HG03103 (cell line): ENCODE measurements around the gene STK11IP.

Experiments used
- ATAC-seq: cut with Tn5 transposase; IDR thresholded peaks from one replicate; pipeline ENCODE4 v1.9.1; 2021; ENCODE audit warnings: low read depth; ENCODE audit not compliant: unreplicated experiment

Gene STK11IP

DNA sequence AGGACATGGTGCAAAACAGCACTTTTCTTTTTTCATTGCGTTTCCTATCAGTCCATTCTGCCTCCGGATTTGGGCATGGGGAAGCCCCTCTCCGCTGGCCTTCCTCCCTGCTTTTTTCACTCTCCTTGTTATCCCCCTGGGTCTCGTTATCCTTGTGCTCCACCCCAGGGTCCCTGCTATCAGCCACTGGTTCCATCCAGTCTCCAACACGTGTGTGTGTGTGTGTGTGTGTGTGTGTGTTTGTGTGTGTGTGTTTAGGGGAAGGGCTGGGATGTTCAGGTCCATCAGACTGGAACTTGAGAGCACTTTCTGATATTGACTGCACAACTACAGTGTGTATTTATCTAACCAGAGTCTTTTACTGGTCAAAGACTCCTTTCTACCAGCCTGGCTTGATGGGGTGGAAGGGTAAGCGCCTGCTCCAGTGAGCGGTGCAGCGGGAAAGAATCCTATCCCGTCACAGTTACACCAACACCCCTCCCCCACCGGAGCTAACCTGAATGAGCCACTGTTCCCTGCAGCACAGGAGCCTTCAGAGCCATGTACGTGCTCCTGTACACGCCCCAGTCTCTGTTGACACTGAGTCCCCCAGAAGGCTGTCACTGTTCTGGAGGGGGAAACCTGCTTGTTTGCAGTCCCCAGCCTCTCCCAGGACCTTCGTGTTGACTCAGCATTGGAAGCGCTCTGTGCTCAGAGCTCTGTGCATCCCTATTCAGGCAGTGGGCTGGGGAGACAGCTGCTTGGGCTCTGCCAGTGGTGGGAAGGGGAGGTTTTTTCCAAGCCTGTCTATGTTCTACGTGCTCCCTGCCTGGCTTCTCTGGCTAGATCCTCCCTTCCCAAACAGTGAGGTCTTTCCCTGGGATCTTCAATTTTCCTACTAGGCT is 20.9 kb upstream of the STK11IP start:
- ATAC-seq = no peak

DNA sequence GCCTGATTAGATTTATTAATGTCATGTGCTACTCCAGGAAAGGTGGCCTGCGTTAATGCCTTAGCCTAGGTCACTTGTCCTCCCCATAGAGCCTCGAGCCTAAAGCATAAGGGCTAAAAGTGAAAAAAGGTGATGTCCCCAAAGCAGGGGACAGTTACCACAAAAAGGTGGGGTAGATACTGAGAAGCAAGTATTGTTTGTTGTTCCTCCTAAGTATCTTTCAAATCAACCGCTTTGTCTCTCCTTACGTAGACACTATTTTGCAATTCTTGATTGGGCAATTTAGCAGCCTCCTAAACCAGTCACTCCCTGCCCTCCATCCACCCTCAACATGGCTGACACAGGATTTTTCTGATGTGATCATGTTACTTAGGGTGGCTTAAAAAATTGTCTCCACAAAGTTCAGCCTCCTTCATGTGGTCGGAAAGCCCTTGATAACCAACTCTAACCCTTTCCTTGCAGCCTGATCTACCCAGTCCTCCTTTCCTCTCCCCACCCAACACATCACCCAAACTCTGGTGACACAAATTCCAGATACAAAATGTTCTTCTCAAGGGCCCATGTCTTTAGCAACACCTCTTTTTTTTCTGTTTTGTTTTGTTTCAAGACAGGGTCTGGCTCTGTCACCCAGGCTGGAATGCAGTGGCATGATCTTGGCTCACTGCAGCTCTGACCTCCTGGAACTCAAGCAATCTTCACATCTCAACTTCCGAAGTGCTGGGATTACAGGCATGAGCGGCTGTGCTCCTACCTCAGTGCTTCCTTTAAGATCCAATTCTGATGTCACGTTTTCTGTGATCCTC is 18.6 kb upstream of the STK11IP start:
- no peak for ATAC-seq

DNA sequence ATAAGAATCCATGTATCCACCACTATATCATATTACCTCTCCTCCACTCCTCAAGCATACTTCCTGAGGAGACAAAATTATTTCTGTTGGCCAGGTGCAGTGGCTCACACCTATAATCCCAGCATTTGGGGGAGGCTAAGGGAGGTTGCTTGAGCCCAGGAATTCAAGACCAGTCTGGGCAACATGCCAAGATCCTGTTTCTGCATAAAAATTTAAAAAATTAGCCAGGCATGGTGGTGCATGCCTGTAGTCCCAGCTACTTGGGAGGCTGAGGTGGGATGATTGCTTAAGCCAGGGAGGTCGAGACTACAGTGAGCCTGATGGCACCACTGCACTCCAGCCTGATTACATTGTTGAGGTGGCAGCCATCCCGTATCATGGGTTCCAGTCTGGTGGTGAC is 16.3 kb upstream of the STK11IP start:
- no peak for ATAC-seq

DNA sequence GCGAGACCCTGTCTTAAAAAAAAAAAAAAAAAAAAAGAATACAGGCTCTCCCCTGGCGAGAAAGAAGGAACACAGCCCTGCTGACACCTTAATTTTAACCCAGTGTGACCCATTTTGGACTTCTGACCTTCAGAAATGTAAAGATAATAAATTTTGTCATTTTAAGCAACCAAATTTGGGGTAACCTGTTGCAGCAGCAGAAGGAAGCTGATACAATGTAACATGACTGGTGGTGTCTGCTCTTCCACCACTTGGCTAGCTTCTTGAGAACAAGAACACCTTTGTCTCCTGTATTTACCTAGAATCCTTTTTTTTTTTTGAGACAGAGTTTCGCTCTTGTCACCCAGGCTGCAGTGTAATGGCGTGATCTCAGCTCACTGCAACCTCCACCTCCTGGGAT is 6.6 kb upstream of the STK11IP start:
- no peak for ATAC-seq

DNA sequence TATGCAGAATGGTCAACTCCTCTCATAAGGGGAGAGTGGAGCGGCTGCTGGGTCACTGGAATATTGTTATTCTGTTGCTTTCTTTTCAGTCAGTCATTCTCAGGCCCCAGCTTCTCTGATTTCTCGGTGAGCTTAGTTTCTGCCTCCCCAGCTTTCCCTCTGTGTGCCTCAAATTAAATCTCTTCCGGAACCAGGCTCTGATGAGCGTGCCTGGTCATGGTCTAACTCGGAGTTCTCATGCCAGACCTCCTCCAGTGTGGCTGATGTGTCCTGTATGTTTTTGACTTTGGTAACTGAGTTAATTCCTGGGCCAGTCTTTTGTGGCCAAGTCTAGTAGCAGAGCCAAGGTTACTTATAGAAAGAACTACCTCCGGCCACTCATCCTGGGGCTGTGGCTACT is 4.9 kb upstream of the STK11IP start:
- no peak for ATAC-seq

DNA sequence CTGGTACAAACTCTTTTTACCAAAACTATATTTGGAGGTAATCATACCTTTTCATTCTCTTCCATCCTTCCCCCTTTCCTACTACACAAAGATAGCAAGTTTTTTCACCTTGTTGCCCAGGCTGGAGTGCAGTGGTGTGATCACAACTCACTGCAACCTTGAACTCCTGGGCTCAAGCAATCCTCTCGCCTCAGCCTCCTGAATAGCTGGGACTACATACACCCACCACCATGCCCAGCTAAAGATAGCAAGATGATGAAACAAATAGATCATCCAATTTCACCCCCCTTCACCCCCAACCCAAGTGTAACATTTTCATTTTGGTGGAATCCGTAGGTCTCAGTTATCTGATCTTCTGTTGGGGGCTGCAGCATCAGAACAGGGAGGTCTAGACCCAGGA is 4.5 kb upstream of the STK11IP start:
- ATAC-seq = no peak

DNA sequence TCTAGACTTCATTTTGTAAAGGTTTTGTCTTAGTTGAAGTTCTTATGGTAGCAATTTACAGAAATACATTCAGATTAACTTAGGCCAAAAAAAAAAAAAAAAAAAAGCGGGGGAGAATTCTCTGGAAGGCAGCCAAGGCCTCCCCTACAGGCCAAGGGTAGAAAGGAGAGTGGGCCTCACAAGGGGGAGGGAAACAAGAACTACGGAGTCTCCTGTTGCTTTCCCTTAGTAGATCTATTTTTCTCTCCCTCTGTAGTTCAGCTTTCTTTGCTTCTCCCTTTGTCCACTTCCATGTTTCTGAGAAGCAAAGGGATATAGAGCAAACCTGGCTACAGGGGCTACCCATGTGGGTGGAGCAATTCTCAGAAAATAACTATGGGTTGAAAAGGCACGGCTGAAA is 2.4 kb upstream of the STK11IP start:
- no peak for ATAC-seq

DNA sequence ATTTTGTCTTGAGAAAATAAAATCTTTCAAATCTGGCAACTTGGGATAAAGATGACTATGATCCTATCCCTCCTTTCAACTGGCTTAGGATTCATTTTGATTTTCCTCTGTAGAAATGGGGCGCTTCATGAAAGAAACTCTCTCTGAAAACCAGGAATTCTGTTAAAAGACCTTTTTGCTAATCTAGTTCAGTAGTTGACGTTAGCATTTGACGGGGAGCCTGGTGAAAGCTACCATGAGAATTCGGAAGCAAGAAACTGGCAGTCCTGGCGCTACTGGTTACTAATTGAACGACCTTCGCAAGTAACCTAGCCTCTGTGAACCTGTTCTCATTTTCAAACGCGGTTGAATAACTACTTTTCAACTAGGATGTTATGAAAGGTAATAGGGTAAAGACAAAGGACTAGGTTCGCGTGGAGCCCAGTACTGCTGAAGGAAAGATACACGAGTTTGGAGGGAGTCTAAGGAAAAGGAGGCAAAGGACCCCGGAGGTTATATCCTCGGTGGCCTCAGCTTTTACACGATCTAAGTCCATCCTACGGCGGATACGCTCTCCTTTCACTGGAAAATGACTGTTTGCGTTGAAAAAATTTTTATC is 604 bp upstream of the STK11IP start:
- peak; percentile 1 for ATAC-seq

DNA sequence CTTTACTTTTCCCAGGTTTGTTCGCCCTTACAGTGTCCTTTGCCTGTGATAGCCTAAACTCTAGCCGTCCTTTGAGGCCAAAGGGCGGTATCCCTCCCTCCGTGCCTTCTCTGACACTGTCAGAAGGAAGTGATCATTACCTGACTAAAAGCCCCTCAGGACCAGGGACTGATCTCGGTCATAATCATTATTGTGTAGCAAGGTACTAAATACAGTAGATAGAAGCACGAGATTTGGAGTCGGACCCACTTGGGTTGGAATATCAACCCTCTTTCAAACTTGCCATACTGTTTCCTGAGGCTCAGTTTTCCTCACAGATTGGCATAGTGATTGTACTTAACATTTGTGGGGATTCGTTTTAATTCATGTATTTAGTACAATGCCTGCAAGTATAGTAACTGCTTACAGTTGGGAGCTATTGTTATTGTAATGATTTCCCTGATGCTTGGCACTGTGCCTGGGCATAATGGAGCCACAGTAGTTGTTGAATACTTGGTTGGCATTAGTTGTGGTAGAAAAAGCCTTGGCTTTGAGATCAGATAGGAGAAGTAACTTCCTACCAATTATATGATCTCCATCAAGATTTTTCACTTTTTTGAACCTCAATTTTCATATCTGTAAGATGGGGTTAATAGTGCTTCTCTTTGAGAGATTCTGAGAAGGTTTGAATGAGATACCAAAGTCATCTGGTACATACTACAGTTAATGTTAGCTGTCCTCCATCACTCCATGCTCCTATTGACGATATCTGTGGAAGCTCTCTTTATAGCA is 836 bp downstream of the STK11IP start:
- ATAC-seq = no peak

DNA sequence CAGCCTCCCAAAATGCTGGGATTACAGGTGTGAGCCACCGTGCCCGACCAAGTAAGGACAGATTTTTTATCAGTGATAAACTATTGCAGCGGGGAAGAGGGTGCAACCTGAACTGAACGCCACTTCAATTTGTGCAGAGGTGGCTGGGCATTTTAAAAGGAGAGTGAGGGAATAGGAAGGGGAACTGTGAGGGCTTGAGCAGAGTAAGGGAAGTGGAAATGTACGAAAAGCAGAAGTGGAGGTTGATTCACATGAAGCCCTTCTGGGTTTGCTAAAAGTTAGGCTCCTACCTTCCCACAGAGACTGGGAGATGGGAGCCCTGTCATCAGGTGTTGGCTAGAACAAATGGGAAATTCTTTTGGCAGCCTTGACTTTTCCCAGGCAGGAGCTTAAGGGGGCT is 6.1 kb downstream of the STK11IP start:
- peak; percentile 64 for ATAC-seq

DNA sequence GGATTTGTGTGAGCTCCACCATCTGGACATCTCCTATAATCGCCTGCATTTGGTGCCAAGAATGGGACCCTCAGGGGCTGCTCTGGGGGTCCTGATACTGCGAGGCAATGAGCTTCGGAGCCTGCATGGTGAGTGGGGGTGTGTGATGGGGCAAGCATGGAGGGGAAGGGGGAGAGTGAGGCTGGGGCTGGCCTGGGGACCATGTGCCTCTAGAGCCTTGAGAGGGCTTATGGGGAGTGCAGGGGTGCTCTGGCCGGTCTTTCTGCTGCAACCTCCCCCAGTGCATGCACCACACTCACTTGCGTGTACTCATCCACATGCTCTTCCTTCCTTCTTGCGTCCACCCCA is 7.9 kb downstream of the STK11IP start:
- no peak for ATAC-seq

DNA sequence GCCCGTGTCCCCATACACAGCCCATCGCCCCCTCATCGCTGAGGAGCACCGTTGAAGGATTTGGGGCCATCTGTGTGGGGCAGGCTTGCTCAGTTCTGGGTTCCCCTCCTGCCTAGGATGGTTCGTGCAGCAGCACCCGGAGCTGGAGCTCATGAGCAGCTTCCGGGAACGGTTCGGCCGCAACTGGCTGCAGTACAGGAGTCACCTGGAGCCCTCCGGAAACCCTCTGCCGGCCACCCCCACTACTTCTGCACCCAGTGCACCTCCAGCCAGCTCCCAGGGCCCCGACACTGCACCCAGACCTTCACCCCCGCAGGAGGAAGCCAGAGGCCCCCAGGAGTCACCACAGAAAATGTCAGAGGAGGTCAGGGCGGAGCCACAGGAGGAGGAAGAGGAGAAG is 10.3 kb downstream of the STK11IP start:
- no peak for ATAC-seq

DNA sequence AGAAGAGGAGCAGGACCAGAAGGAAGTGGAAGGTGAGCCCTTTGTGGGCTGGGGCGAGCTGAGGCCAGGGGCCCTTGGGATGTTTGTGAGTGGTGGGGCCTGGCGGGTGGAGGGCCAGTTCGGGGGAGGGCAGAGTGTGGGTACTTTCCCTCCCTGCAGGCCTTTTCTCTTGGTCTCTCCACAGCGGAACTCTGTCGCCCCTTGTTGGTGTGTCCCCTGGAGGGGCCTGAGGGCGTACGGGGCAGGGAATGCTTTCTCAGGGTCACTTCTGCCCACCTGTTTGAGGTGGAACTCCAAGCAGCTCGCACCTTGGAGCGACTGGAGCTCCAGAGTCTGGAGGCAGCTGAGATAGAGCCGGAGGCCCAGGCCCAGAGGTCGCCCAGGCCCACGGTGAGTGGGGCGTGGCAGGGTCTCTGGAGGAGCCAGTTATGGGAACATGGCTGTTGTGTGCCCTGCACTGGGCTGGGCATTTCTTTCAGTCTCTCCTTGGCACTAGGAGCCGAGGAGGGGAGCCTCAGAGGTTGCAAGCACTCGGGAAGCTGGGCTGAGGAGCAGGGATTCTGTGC is 10.8 kb downstream of the STK11IP start:
- no peak for ATAC-seq

DNA sequence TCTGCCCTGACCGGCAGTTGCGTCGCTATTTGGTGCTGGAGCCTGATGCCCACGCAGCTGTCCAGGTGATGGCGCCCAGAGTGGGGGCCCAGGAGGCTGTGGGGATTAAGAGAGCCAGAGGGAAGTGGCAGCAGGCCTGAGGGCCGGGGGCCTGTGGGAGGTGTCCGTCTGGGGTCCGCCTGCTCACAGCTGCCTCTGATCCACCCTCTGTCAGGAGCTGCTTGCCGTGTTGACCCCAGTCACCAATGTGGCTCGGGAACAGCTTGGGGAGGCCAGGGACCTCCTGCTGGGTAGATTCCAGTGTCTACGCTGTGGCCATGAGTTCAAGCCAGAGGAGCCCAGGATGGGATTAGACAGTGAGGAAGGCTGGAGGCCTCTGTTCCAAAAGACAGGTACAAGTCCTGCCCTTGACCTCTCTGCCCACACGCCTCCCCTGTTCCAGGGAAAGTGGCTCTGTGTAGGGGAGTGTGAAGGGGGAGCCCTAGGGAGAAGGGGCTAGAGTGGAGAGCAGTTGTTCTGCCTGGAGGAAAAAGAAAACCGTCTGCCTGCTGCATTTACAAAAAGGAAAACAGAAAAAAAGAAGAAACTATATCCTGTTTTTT is 11.6 kb downstream of the STK11IP start:
- ATAC-seq = no peak

DNA sequence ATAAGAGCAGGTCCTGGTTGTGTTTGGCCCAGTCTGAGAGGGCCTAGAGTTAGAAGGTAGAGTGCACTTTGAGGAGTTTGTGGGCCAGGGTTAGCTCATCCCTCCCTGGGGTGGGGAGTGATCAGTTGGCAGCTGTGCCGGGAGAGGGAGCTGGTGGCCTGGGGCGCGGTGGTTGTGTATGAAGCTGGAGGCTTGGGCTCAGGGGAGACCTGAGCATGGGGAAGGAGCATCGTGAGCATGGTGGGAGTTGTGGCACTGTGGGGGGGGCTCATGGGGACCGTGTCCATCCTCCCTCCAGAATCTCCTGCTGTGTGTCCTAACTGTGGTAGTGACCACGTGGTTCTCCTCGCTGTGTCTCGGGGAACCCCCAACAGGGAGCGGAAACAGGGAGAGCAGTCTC is 13.6 kb downstream of the STK11IP start:
- no peak for ATAC-seq

DNA sequence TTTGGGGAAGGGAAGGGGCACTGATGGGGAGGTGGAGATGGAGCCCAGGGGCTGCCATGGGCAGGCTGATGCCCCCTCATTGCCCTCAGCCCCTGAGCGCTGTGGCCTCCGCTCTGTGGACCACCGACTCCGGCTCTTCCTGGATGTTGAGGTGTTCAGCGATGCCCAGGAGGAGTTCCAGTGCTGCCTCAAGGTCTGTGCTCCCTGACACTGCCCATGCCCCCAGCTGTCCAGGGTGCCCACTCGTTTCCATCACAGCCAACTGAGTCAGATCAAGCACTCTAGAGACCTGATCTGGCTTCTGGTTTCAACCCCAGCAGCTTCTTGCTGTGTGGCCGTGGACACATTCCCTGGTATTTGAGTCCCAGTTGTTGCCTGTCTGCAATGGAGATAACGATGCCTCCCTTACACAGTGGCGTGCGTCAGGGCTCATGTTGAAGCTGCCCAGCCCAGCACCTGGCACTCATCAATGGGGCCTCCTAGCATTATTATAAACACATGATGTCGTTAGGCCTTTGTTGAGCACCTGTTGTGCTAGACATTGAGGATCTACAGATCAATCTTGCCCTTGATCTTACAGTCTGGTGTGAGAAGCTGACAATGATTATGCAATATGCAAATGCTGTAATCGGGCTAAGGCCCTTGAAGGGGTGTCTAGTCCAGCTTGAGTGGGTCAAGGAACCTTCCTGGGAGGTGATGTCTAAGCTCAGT is 14.4 kb downstream of the STK11IP start:
- ATAC-seq = no peak

DNA sequence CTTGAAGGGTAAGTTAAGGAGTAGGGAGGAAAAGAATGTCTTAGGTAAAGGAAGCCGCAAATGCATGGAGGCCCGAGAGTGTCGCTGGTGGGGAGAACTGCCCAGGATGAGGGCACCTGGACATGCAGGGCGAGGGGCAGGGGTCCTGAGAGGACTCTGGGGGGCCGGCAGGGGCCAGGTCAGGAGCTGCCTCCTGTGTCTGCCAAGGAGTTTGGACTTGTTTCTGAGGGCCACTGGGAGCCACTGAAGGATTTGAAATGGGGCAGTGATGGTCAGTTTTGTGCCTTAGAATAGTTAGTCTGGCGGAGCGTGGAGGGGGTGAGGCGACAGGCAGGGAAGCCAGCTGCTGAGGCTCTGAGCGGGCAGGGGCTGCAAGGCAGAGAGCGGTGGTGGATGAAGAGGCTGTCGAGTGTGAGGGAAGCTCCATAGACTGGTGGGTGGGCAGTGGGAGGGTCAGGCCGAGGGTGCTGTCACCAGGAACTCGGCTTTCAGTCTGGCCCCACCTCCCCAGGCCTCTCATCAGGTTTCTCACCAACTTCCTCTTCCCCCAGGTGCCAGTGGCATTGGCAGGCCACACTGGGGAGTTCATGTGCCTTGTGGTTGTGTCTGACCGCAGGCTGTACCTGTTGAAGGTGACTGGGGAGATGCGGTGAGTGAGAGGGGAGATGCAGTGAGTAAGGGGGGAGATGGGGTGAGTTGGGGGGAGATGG is 15.1 kb downstream of the STK11IP start:
- ATAC-seq = peak; percentile 65

DNA sequence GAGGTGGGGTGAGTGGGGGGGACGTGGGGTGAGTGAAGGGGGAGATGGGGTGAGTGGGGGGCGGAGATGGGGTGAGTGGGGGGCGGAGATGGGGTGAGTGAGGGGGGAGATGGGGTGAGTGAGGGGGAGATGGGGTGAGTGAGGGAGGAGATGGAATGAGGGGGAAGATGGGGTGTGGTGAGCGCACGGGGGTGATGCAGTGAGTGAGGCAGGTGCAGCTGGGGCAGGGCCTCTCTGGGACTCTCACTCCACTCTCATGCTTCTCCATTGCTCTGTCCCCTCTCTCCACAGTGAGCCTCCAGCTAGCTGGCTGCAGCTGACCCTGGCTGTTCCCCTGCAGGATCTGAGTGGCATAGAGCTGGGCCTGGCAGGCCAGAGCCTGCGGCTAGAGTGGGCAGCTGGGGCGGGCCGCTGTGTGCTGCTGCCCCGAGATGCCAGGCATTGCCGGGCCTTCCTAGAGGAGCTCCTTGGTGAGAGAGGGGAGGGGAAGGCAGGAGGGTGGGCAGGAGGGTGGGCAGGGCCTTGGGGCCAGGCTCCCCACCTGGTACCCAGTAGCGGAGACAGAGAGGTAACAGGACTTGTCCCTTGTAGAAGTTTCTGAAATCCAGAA is 15.9 kb downstream of the STK11IP start:
- ATAC-seq = no peak
